WERI-Rb-1 (cell line): Measurements from ENCODE around the gene KRTAP10-5.
"Not testable (repeated sequence)": the region's sequence is repeated elsewhere in the genome, so short reads cannot be mapped to it uniquely, and the experiment has no call there.

Experiments used
- DNase-seq: peaks from one replicate; pipeline ENCODE4 v3.0.0-alpha.2; 2020
- H3K27ac ChIP-seq: fragments of 250-450 bp; sonication (Bioruptor Pico); 2 replicates; pipeline ENCODE4 v1.5.1; 2020; ENCODE audit warnings: mild to moderate bottlenecking, moderate library complexity
- H3K27me3 ChIP-seq: fragments of 250-450 bp; sonication (Bioruptor Pico); 2 replicates; pipeline ENCODE4 v1.5.1; 2021; ENCODE audit warnings: mild to moderate bottlenecking, low read depth, moderate library complexity; ENCODE audit not compliant: insufficient read depth, severe bottlenecking
- H3K36me3 ChIP-seq: fragments of 250-450 bp; sonication (Bioruptor Pico); 2 replicates; pipeline ENCODE4 v1.5.1; 2020; ENCODE audit warnings: mild to moderate bottlenecking, moderate library complexity
- H3K4me3 ChIP-seq: 2 replicates; pipeline ENCODE4 v1.5.1; 2011; ENCODE audit warnings: low read depth, mild to moderate bottlenecking, control low read depth, low read length
- H3K9me3 ChIP-seq: fragments of 250-450 bp; sonication (Bioruptor Pico); 2 replicates; pipeline ENCODE4 v1.5.1; 2021; ENCODE audit warnings: mild to moderate bottlenecking, moderate library complexity; ENCODE audit not compliant: severe bottlenecking
- TF ChIP-seq, protein P1 (sequence below): IDR thresholded peaks from 2 replicates; pipeline ENCODE4 v1.5.1; 2011; ENCODE audit warnings: low read depth, mild to moderate bottlenecking, control low read depth, inconsistent platforms, low read length

The KRTAP10-5 gene

GRCh38 chr21:44613386-44614155 lies 33.2 kb upstream of the KRTAP10-5 start:
- no peaks in the 10 kb centered on the region for H3K36me3 ChIP-seq

DNA sequence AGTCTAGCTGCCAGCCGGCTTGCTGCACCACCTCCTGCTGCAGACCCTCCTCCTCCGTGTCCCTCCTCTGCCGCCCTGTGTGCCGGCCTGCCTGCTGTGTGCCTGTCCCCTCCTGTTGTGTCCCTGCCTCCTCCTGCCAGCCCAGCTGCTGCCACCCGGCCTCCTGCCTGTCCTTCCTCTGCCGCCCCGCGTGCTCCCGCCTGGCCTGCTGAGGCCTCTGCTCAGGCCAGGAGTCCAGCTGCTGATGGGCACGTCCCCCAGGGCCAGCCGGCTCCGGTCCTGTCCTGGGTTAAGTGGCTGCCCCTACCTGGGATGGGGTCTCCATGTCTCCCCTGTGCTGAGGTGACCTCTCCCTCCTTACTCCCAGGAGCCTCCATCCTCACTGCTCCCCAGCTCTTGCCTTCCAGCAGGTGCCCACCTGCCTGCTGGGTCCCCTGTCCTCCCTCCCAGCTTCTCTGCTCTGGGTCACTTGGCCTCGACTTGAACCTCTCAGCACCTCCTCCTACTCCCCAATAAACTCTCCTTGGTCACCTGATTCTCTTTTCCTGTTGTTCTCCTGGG lies 32.3 kb upstream of the KRTAP10-5 start:
- no peak for DNase-seq
- TF ChIP-seq, protein P1, sequence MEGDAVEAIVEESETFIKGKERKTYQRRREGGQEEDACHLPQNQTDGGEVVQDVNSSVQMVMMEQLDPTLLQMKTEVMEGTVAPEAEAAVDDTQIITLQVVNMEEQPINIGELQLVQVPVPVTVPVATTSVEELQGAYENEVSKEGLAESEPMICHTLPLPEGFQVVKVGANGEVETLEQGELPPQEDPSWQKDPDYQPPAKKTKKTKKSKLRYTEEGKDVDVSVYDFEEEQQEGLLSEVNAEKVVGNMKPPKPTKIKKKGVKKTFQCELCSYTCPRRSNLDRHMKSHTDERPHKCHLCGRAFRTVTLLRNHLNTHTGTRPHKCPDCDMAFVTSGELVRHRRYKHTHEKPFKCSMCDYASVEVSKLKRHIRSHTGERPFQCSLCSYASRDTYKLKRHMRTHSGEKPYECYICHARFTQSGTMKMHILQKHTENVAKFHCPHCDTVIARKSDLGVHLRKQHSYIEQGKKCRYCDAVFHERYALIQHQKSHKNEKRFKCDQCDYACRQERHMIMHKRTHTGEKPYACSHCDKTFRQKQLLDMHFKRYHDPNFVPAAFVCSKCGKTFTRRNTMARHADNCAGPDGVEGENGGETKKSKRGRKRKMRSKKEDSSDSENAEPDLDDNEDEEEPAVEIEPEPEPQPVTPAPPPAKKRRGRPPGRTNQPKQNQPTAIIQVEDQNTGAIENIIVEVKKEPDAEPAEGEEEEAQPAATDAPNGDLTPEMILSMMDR = no peak
- H3K27me3 ChIP-seq = no peaks in the 10 kb centered on the region
- peaks cover 21% of the 10 kb centered on the region for H3K9me3 ChIP-seq
- no peaks in the 10 kb centered on the region for H3K36me3 ChIP-seq
- H3K27ac ChIP-seq = no peak overlapping the region
- H3K4me3 ChIP-seq = no peak overlapping the region

More at GRCh38 chr21:44613386-44614155, 33.2 kb upstream of the KRTAP10-5 start:
- no peak overlapping the region for H3K4me3 ChIP-seq
- H3K9me3 ChIP-seq = peaks cover 21% of the 10 kb centered on the region
- H3K27me3 ChIP-seq = no peaks in the 10 kb centered on the region
- H3K27ac ChIP-seq = no peak overlapping the region
- TF ChIP-seq, protein P1 = no peak
- DNase-seq = no peak

GRCh38 chr21:44612029-44612486 lies 31.7 kb upstream of the KRTAP10-5 start, which contains the start of gene KRTAP10-8:
Gene KRTAP10-8, plus strand, starts transcription at chr21:44612079. Its CDS starts 22 bp downstream, at chr21:44612101.
- H3K4me3 ChIP-seq = no peak within 1 kb of the TSS
- TF ChIP-seq, protein P1 = no peak

DNA sequence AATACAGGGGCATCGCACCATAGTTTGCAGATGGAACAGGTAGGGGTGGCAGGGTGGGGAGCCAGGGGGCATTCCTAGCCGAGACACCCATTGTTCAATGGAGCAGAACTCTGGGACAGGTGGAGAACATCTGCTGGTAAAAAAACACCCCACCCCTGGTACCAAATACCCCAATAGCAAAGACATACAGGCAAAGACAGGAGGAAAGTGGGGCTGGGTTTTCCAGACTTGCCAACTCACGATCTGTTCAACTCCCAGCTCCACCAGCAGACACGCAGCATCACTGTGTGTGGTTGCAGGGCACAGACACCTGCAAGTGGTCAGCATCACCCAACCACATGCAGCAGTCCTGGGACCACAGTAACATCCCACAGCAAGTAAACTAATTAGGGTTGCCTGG lies 31.1 kb upstream of the KRTAP10-5 start:
- no peak for DNase-seq
- peaks cover 21% of the 10 kb centered on the region for H3K9me3 ChIP-seq
- H3K27ac ChIP-seq = no peak overlapping the region
- H3K36me3 ChIP-seq = no peaks in the 10 kb centered on the region
- H3K4me3 ChIP-seq = no peak overlapping the region
- H3K27me3 ChIP-seq = no peaks in the 10 kb centered on the region
- TF ChIP-seq, protein P1 = no peak

More at GRCh38 chr21:44612029-44612486, 31.7 kb upstream of the KRTAP10-5 start, which contains the start of gene KRTAP10-8:
- peaks cover 21% of the 10 kb centered on the region for H3K9me3 ChIP-seq
- no peak within 1 kb of the TSS for H3K27ac ChIP-seq
- DNase-seq = no peak
- no peaks in the 10 kb centered on the region for H3K36me3 ChIP-seq
- H3K27me3 ChIP-seq = no peaks in the 10 kb centered on the region

GRCh38 chr21:44610157-44610843 lies 29.9 kb upstream of the KRTAP10-5 start:
- peaks cover 21% of the 10 kb centered on the region for H3K9me3 ChIP-seq
- H3K27ac ChIP-seq, H3K36me3 ChIP-seq, H3K27me3 ChIP-seq, H3K4me3 ChIP-seq, DNase-seq: not testable (repeated sequence)

GRCh38 chr21:44609193-44609592 lies 28.8 kb upstream of the KRTAP10-5 start:
- Histone ChIP-seq H3K27me3 (no peaks in the 10 kb centered on the region), H3K9me3 (peaks cover 27% of the 10 kb centered on the region), H3K36me3 (no peaks in the 10 kb centered on the region), H3K27ac (no peak overlapping the region), H3K4me3 (no peak overlapping the region)
- DNase-seq = no peak
- TF ChIP-seq, protein P1 = no peak
